Smooth muscle cell (in vitro differentiated cells): ENCODE data around the gene NDUFV2. TPM values are rescaled to one million over a fixed set of nuclear protein-coding genes. Genes with fewer than 3 reads are reported as not detected.
A peak's percentile ranks its signal among the peaks of the same experiment; 100 is the strongest.

Experiments
- DNase-seq: peaks from one replicate; lab custom pipeline; 2025; ENCODE audit not compliant: unreplicated experiment; lab: John Stamatoyannopoulos, UW
- H2AFZ ChIP-seq: fragments of 200-600 bp; sonication (generic); 2 replicates; pipeline ENCODE4 v1.6.0; 2016; ENCODE audit warnings: antibody characterized with exemption, low read depth, mild to moderate bottlenecking
- H3F3A ChIP-seq: fragments of 200-600 bp; sonication (generic); 2 replicates; pipeline ENCODE4 v1.6.0; 2017; ENCODE audit warnings: antibody characterized with exemption, low read depth
- H3K27ac ChIP-seq: fragments of 200-600 bp; sonication (generic); 2 replicates; pipeline ENCODE4 v1.5.1; 2016; ENCODE audit warnings: low read depth, mild to moderate bottlenecking
- H3K27me3 ChIP-seq: fragments of 200-600 bp; sonication (generic); 2 replicates; pipeline ENCODE4 v1.6.1; 2016; ENCODE audit warnings: low read depth, mild to moderate bottlenecking
- H3K36me3 ChIP-seq: fragments of 200-600 bp; sonication (generic); 2 replicates; pipeline ENCODE4 v1.5.1; 2016; ENCODE audit warnings: low read depth
- H3K4me1 ChIP-seq: fragments of 200-600 bp; sonication (generic); 2 replicates; pipeline ENCODE4 v1.5.1; 2016; ENCODE audit warnings: low read depth
- H3K4me2 ChIP-seq: fragments of 200-600 bp; sonication (generic); 2 replicates; pipeline ENCODE4 v1.6.0; 2016; ENCODE audit warnings: mild to moderate bottlenecking
- H3K4me3 ChIP-seq: fragments of 200-600 bp; sonication (generic); 2 replicates; pipeline ENCODE4 v1.5.1; 2016; ENCODE audit warnings: mild to moderate bottlenecking
- H3K79me2 ChIP-seq: fragments of 200-600 bp; sonication (generic); 2 replicates; pipeline ENCODE4 v1.6.0; 2016; ENCODE audit warnings: low read depth, mild to moderate bottlenecking
- H3K9ac ChIP-seq: fragments of 200-600 bp; sonication (generic); 2 replicates; pipeline ENCODE4 v1.6.0; 2016; ENCODE audit warnings: low read depth
- H3K9me3 ChIP-seq: fragments of 200-600 bp; sonication (generic); replicated peaks from 2 replicates; pipeline ENCODE4 v1.5.1; 2016; ENCODE audit warnings: low read depth
- H4K20me1 ChIP-seq: fragments of 200-600 bp; sonication (generic); 2 replicates; pipeline ENCODE4 v1.6.0; 2016; ENCODE audit warnings: low read depth
- WGBS: methylation state at CpG from one replicate; pipeline ENCODE4 v1.1.7; 2016; ENCODE audit warnings: low lambda C conversion rate; 5-methylcytosine and 5-hydroxymethylcytosine counted together
- polyA plus RNA-seq: library from polyadenylated mRNA; unstranded; fragments of >200 nt; fragmentation: Nextera tagmentation; extraction: Ambion mirVana; gene quantifications from 2 replicates; pipeline ENCODE4 v1.2.1, GENCODE V29; 2016
- total RNA-seq: library from RNA; depleted of rRNA; stranded (reverse); fragments of >200 nt; gene quantifications from 2 replicates; pipeline ENCODE4 v1.2.3, GENCODE V29; 2014
- TF ChIP-seq, protein P1 (sequence below): fragments of 200-600 bp; sonication (generic); IDR thresholded peaks from 2 replicates; pipeline ENCODE4 v1.5.1; 2017; ENCODE audit warnings: borderline replicate concordance, mild to moderate bottlenecking, antibody characterized with exemption; ENCODE audit not compliant: insufficient read depth, poor library complexity, severe bottlenecking

The NDUFV2 gene
- total and polyA plus RNA-seq, 2 experiments from 2014 or later = 117 to 200 TPM

DNA sequence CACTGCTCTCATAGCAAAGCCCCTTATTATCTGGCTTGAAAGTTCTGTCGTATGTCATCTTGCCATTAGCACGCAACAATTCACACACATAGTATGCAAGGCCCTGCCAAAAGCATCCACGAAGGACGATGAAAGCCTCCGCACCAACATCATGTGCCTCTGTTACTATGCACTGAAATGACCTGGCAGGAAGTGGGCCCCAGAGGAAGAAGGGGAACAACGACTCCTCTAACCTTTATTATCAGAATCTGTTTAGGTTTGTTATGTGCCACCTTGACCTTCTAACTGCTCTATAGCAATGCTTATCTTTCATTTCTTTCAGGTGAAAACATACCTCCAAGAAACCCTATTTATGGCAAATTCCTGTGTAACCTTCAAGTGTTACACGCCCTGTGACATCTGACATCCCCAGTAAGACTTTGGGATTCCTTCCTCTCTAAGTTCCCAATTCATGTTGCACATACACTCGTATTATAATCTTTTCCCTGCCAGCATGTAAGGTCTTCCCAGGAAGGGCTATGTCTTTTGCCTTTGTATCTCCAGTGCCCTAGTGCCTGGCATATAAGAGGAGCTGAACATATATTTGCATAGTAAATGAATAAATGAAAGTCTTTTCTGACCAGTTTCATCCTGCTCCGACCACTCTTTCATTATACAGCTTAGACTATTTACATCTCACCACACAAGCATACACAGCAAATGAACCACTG is 7.0 kb upstream of the NDUFV2 start:
- TF ChIP-seq, protein P1, sequence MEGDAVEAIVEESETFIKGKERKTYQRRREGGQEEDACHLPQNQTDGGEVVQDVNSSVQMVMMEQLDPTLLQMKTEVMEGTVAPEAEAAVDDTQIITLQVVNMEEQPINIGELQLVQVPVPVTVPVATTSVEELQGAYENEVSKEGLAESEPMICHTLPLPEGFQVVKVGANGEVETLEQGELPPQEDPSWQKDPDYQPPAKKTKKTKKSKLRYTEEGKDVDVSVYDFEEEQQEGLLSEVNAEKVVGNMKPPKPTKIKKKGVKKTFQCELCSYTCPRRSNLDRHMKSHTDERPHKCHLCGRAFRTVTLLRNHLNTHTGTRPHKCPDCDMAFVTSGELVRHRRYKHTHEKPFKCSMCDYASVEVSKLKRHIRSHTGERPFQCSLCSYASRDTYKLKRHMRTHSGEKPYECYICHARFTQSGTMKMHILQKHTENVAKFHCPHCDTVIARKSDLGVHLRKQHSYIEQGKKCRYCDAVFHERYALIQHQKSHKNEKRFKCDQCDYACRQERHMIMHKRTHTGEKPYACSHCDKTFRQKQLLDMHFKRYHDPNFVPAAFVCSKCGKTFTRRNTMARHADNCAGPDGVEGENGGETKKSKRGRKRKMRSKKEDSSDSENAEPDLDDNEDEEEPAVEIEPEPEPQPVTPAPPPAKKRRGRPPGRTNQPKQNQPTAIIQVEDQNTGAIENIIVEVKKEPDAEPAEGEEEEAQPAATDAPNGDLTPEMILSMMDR = no peak

DNA sequence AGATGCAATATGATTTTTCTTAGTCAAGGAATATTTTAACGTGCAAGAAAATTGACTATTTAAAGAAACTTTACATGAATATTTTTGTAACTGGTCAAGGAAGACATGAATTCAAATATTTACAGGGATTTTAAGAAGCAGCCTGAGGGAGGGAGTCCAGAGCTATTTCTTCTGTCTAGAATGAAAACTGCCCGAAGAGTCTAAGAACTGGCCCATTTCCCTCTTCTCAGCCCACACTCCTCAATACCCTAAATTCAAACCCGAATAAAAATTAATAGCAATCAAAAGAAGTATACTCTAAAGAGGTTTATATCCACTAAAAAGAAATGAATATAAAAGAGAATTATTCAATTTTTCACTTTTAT is 6.5 kb upstream of the NDUFV2 start:
- Histone ChIP-seq H3K27ac (peak overlapping the region; percentile 93), H3K79me2 (no peaks in the 10 kb centered on the region), H3K9me3 (no peaks in the 10 kb centered on the region), H3K4me3 (no peak overlapping the region), H3K27me3 (no peaks in the 10 kb centered on the region), H3K4me2 (no peak overlapping the region), H3K9ac (peak overlapping the region; percentile 78), H2AFZ (peak overlapping the region; percentile 16), H3F3A (no peaks in the 10 kb centered on the region), H3K36me3 (no peaks in the 10 kb centered on the region), H4K20me1 (no peaks in the 10 kb centered on the region), H3K4me1 (peaks cover 8% of the 10 kb centered on the region)
- DNase-seq = no peak
- TF ChIP-seq, protein P1 = no peak
- 88% methylated on average over 3 of the region's 3 CpGs for WGBS

More for the DNA sequence above, 7.0 kb upstream of the NDUFV2 start:
- Histone ChIP-seq H3F3A (no peaks in the 10 kb centered on the region), H4K20me1 (no peaks in the 10 kb centered on the region), H3K9ac (peak overlapping the region; percentile 78), H3K36me3 (no peaks in the 10 kb centered on the region), H3K27ac (peak overlapping the region; percentile 93), H3K4me3 (no peak overlapping the region), H3K4me1 (peaks cover 8% of the 10 kb centered on the region), H3K9me3 (no peaks in the 10 kb centered on the region), H2AFZ (peak overlapping the region; percentile 16), H3K4me2 (peak overlapping the region; percentile 44), H3K79me2 (no peaks in the 10 kb centered on the region), H3K27me3 (no peaks in the 10 kb centered on the region)
- WGBS = 63% methylated on average over 9 of the region's 9 CpGs
- no peak for DNase-seq

DNA sequence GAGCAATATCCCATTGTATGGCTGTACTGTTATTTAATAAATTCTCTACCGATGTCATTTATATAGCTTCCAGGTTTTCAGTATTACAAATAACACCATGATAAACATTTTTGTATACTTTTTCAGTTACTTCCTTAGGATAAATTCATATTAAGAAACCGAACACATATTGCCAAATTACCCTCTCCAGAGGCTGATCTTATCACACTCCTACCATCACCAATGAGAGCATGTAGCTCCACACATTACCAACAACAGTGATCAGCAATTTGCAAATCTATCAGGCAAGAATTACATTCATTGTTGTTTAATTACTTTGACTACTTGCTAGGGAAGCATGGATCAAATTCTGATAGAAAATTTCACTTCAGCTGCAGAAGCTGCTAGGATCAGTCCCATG is 5.8 kb upstream of the NDUFV2 start:
- H3K79me2 ChIP-seq = no peaks in the 10 kb centered on the region
- H3K4me3 ChIP-seq = no peak overlapping the region
- no peak overlapping the region for H3K9ac ChIP-seq
- H3K27ac ChIP-seq = no peak overlapping the region
- WGBS = 90% methylated on average over 2 of the region's 2 CpGs
- H3K4me2 ChIP-seq = no peak overlapping the region
- H2AFZ ChIP-seq = no peak overlapping the region
- no peaks in the 10 kb centered on the region for H3K27me3 ChIP-seq
- no peaks in the 10 kb centered on the region for H3K36me3 ChIP-seq
- TF ChIP-seq, protein P1 = no peak
- no peak for DNase-seq
- no peaks in the 10 kb centered on the region for H3K9me3 ChIP-seq
- peaks cover 4% of the 10 kb centered on the region for H3F3A ChIP-seq
- peaks cover 8% of the 10 kb centered on the region for H3K4me1 ChIP-seq
- H4K20me1 ChIP-seq = no peaks in the 10 kb centered on the region

DNA sequence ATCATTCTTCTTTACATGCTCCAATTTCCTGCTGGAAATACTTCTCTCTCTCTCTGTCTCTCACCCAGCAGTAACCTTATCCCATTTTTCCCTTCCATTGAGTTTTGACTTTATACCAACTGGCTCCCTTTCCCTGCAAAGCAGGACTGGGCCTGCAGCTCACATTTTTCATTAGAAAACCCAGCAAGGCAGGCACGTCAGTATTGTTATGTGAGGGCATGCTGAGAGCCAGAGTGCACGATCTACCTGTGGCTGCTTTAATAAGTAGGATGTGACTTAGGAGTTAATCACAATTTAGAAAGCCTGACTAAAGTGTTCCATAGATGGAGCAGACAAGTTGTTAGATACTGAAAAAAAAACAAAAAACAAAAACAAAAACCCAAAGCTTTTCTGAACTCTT is 5.2 kb upstream of the NDUFV2 start:
- Histone ChIP-seq H3K4me3 (no peak overlapping the region), H3K4me2 (no peak overlapping the region), H2AFZ (no peak overlapping the region), H4K20me1 (no peaks in the 10 kb centered on the region), H3K27me3 (no peaks in the 10 kb centered on the region), H3F3A (peaks cover 4% of the 10 kb centered on the region), H3K9me3 (no peaks in the 10 kb centered on the region), H3K27ac (no peak overlapping the region), H3K9ac (no peak overlapping the region), H3K79me2 (no peaks in the 10 kb centered on the region), H3K36me3 (no peaks in the 10 kb centered on the region), H3K4me1 (peaks cover 8% of the 10 kb centered on the region)
- 82% methylated on average over 2 of the region's 2 CpGs for WGBS
- DNase-seq = no peak
- TF ChIP-seq, protein P1 = no peak
